BJ (cell line): ENCODE measurements around the gene ATP5MC3. TPM values are rescaled to one million over a fixed set of nuclear protein-coding genes. Genes with fewer than 3 reads are reported as not detected.
"Not testable (repeated sequence)": the region's sequence is repeated elsewhere in the genome, so short reads cannot be mapped to it uniquely, and the experiment has no call there.

ENCODE experiments used
- CTCF ChIA-PET: fragments of 350-600 bp; formaldehyde crosslinking; extraction: SDS; loops from one replicate; lab custom pipeline; 2021; ENCODE audit warnings: antibody characterized with exemption, inconsistent platforms; lab: Yijun Ruan, JAX
- POLR2A ChIA-PET: fragments of 300-600 bp; sonication (Branson Sonifier 250); formaldehyde crosslinking; extraction: SDS; loops from one replicate; lab custom pipeline; 2021; ENCODE audit warnings: antibody characterized with exemption; lab: Charles Lee
- DNase-seq: peaks from one replicate; pipeline ENCODE4 v3.0.0-alpha.2; 2011; ENCODE audit warnings: low read depth
- H3K27me3 ChIP-seq: 2 replicates; pipeline ENCODE4 v1.6.0; 2011; ENCODE audit warnings: low read length; ENCODE audit not compliant: control insufficient read depth, insufficient read depth
- H3K36me3 ChIP-seq: 2 replicates; pipeline ENCODE4 v1.5.1; 2011; ENCODE audit warnings: low read length; ENCODE audit not compliant: control insufficient read depth, insufficient read depth
- H3K4me3 ChIP-seq: 2 replicates; pipeline ENCODE4 v1.5.1; 2011; ENCODE audit warnings: low read depth, mild to moderate bottlenecking, control low read depth, low read length
- CTCF ChIP-seq: IDR thresholded peaks from 2 replicates; pipeline ENCODE4 v1.5.1; 2011; ENCODE audit warnings: low read depth, mild to moderate bottlenecking, control low read depth, inconsistent platforms, low read length, moderate library complexity; ENCODE audit not compliant: insufficient read depth
- polyA minus RNA-seq: library from RNA; depleted of rRNA, polyadenylated mRNA; stranded (reverse); fragments of >200 nt; gene quantifications from 2 replicates; pipeline ENCODE4 v1.2.3, GENCODE V29; 2011; rRNA and poly(A)+ RNA removed
- polyA plus RNA-seq: library from polyadenylated mRNA; depleted of rRNA; stranded (reverse); fragments of >200 nt; gene quantifications from 2 replicates; pipeline ENCODE4 v1.2.3, GENCODE V29; 2011; rRNA removed

ATP5MC3 gene
- 202 and 322 TPM in 2 replicates for polyA plus RNA-seq
- 55.0 and 80.2 TPM in 2 replicates for polyA minus RNA-seq

- peak within 1 kb of the TSS; percentile 76 for H3K4me3 ChIP-seq
- ChIA-PET CTCF (no interaction called here), POLR2A (no interaction called here)
- peak; percentile 32 for TF ChIP-seq CTCF
- peaks cover 8% of the 10 kb centered on the region for H3K36me3 ChIP-seq
- DNase-seq, result peak; percentile 67
- H3K27me3 ChIP-seq, result no peaks in the 10 kb centered on the region
Observed at GRCh38 chr2:175181104-175181876, at the start of gene ATP5MC3. Gene ATP5MC3 (minus strand): TSS chr2:175181710. CDS start chr2:175181393, 317 bp downstream.

- CTCF ChIA-PET, result interaction anchor here (1.5 kb wide), 1 partner anchor 23 kb away, joined by 5 read pairs; no protein-coding TSS in a partner anchor
- H3K36me3 ChIP-seq, H3K27me3 ChIP-seq, H3K4me3 ChIP-seq, DNase-seq, POLR2A ChIA-PET: not testable (repeated sequence)
Observed at GRCh38 chr2:175228601-175229000, 47.1 kb upstream of the ATP5MC3 start.

DNA sequence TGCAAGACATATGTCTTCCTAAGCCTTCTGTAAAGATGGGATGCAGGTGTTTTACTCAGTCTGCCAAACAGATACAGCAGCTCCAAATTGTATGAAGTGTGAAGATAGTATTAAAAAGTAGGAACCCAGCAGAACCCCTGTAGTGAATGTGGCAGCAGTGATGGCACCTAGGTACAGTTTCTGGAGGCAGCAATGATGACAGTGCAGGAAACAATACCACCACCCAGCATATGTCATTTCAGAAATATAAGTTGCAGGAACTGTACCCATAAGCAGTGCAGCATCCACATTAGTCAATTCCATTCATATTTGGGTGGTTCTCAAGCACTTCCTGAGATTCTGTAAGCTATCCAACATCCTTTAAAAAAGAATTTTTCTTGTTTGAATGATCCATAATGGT lies 46.7 kb upstream of the ATP5MC3 start:
- ChIA-PET CTCF (interaction anchor here (1.5 kb wide), 1 partner anchor 23 kb away, joined by 5 read pairs; no protein-coding TSS in a partner anchor), POLR2A (no interaction called here)
- no peak overlapping the region for H3K4me3 ChIP-seq
- no peaks in the 10 kb centered on the region for H3K36me3 ChIP-seq
- no peak for TF ChIP-seq CTCF
- DNase-seq, result no peak
- H3K27me3 ChIP-seq, result peaks cover 3% of the 10 kb centered on the region

DNA sequence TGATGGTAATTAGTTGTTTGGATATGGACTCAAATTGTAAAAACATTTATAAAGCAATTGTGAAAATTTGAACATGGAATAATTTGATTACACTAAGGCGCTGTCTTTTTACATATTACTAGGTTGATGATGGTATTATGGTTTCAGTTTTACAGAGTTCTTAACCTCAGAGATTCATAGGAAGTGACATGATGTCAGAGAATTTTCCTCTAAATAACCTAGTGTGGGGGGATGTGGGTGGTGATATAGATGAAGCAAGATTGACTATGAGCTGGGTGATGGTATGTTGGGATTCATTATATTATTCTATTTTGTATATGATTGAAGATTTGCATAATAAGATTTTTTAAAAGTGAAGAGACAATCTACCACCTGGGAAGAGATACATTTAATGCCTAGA lies 45.9 kb upstream of the ATP5MC3 start:
- H3K27me3 ChIP-seq, result peaks cover 3% of the 10 kb centered on the region
- TF ChIP-seq CTCF, result no peak
- H3K36me3 ChIP-seq, result no peaks in the 10 kb centered on the region
- H3K4me3 ChIP-seq, result no peak overlapping the region
- ChIA-PET POLR2A (no interaction called here), CTCF (no interaction called here)
- no peak for DNase-seq

- H3K36me3 ChIP-seq, result no peaks in the 10 kb centered on the region
- ChIA-PET POLR2A (no interaction called here), CTCF (interaction anchor here (2.6 kb wide), 1 partner anchor 32 kb away, joined by 12 read pairs; no protein-coding TSS in a partner anchor)
- H3K4me3 ChIP-seq, result no peak overlapping the region
- no peak for TF ChIP-seq CTCF
- DNase-seq, result no peak
- no peaks in the 10 kb centered on the region; the same call in 1 of the 2 replicates for H3K27me3 ChIP-seq
Observed at GRCh38 chr2:175220075-175220474, 38.6 kb upstream of the ATP5MC3 start.
